ENCODE measurements around the gene SHANK1.

DNA sequence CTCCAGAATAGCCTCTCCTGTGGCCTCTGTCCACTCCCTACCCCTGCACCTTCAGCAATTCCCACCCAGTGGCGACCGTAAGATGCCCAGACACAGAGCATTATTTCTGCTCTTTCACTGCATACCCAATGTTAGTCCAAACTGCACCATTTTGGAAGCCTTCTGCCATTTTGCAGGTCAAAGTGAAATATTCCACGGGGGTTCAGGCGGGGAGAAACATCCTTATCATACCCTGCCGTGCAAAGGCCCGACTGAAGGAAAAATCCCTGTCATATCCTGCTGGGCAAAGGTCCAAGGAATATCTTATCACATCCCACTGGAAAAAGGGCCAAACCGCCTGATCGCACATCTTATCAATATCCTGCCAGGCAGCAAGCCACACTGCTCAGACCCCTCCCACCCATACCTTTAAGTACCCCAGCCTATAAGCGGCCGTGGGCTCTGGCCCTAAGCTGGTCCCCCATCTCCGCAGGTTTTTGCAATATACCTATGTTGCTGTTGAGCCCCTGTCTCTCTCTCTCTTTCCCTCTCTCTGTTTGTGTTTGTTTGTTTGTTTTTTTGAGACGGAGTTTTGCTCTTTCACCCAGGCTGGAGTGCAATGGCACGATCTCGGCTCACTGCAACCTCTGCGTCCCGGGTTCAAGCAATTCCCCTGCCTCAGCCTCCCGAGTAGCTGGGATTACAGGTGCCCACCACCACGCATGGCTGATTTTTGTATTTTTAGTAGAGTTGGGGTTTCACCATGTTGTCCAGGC lies 21.8 kb upstream of the SHANK1 start:
- TF ChIP-seq, protein P1, sequence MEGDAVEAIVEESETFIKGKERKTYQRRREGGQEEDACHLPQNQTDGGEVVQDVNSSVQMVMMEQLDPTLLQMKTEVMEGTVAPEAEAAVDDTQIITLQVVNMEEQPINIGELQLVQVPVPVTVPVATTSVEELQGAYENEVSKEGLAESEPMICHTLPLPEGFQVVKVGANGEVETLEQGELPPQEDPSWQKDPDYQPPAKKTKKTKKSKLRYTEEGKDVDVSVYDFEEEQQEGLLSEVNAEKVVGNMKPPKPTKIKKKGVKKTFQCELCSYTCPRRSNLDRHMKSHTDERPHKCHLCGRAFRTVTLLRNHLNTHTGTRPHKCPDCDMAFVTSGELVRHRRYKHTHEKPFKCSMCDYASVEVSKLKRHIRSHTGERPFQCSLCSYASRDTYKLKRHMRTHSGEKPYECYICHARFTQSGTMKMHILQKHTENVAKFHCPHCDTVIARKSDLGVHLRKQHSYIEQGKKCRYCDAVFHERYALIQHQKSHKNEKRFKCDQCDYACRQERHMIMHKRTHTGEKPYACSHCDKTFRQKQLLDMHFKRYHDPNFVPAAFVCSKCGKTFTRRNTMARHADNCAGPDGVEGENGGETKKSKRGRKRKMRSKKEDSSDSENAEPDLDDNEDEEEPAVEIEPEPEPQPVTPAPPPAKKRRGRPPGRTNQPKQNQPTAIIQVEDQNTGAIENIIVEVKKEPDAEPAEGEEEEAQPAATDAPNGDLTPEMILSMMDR (IDR thresholded peaks at IDR 0.05; ENCODE audit: low read depth, low read length, missing input control) = no peak
- TF ChIP-seq RAD21 (IDR thresholded peaks at IDR 0.05) (no peak), EGR1 (IDR thresholded peaks at IDR 0.05; ENCODE audit: low read depth in 2 of 2) (no peak), GABPA (IDR thresholded peaks at IDR 0.05 in 1 of 2, conservative IDR thresholded peaks at IDR 0.05 in 1 of 2) (no peak), JUND (IDR thresholded peaks at IDR 0.05) (no peak), RXRA (IDR thresholded peaks at IDR 0.05) (no peak), TAF1 (conservative IDR thresholded peaks at IDR 0.05) (no peak), FOXA2 (IDR thresholded peaks at IDR 0.05) (no peak), FOXA1 (IDR thresholded peaks at IDR 0.05) (no peak), SP1 (IDR thresholded peaks at IDR 0.05) (no peak)
- TF ChIP-seq, protein P2, sequence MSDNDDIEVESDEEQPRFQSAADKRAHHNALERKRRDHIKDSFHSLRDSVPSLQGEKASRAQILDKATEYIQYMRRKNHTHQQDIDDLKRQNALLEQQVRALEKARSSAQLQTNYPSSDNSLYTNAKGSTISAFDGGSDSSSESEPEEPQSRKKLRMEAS (IDR thresholded peaks at IDR 0.05) = no peak
- TF ChIP-seq, protein P3, sequence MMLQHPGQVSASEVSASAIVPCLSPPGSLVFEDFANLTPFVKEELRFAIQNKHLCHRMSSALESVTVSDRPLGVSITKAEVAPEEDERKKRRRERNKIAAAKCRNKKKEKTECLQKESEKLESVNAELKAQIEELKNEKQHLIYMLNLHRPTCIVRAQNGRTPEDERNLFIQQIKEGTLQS (IDR thresholded peaks at IDR 0.05) = no peak
- TF ChIP-seq, protein P4, sequence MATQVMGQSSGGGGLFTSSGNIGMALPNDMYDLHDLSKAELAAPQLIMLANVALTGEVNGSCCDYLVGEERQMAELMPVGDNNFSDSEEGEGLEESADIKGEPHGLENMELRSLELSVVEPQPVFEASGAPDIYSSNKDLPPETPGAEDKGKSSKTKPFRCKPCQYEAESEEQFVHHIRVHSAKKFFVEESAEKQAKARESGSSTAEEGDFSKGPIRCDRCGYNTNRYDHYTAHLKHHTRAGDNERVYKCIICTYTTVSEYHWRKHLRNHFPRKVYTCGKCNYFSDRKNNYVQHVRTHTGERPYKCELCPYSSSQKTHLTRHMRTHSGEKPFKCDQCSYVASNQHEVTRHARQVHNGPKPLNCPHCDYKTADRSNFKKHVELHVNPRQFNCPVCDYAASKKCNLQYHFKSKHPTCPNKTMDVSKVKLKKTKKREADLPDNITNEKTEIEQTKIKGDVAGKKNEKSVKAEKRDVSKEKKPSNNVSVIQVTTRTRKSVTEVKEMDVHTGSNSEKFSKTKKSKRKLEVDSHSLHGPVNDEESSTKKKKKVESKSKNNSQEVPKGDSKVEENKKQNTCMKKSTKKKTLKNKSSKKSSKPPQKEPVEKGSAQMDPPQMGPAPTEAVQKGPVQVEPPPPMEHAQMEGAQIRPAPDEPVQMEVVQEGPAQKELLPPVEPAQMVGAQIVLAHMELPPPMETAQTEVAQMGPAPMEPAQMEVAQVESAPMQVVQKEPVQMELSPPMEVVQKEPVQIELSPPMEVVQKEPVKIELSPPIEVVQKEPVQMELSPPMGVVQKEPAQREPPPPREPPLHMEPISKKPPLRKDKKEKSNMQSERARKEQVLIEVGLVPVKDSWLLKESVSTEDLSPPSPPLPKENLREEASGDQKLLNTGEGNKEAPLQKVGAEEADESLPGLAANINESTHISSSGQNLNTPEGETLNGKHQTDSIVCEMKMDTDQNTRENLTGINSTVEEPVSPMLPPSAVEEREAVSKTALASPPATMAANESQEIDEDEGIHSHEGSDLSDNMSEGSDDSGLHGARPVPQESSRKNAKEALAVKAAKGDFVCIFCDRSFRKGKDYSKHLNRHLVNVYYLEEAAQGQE (IDR thresholded peaks at IDR 0.05) = no peak
- TF ChIP-seq, protein P5, sequence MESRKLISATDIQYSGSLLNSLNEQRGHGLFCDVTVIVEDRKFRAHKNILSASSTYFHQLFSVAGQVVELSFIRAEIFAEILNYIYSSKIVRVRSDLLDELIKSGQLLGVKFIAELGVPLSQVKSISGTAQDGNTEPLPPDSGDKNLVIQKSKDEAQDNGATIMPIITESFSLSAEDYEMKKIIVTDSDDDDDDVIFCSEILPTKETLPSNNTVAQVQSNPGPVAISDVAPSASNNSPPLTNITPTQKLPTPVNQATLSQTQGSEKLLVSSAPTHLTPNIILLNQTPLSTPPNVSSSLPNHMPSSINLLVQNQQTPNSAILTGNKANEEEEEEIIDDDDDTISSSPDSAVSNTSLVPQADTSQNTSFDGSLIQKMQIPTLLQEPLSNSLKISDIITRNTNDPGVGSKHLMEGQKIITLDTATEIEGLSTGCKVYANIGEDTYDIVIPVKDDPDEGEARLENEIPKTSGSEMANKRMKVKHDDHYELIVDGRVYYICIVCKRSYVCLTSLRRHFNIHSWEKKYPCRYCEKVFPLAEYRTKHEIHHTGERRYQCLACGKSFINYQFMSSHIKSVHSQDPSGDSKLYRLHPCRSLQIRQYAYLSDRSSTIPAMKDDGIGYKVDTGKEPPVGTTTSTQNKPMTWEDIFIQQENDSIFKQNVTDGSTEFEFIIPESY (IDR thresholded peaks at IDR 0.05) = no peak

Measured in liver (tissue), 3 donors.